Left ventricle myocardium inferior (tissue), 1 donor: ENCODE measurements around the gene FAM9C. TPM values are rescaled to one million over a fixed set of nuclear protein-coding genes. Genes with fewer than 3 reads are reported as not detected.
A peak's percentile ranks its signal among the peaks of the same experiment; 100 is the strongest.

Experiments
- DNase-seq: peaks from one replicate; pipeline ENCODE4 v3.0.0-alpha.2; 2020
- H3K27ac ChIP-seq: fragments of 200-600 bp; replicated peaks from 2 replicates; pipeline ENCODE4 v1.8.0; 2021
- H3K27me3 ChIP-seq: fragments of 200-600 bp; 2 replicates; pipeline ENCODE4 v1.8.0; 2021; ENCODE audit warnings: low read depth
- H3K36me3 ChIP-seq: fragments of 200-600 bp; 2 replicates; pipeline ENCODE4 v1.8.0; 2021
- H3K4me1 ChIP-seq: fragments of 200-600 bp; 2 replicates; pipeline ENCODE4 v1.8.0; 2021
- H3K4me3 ChIP-seq: fragments of 200-600 bp; 2 replicates; pipeline ENCODE4 v1.8.0; 2021; ENCODE audit warnings: mild to moderate bottlenecking, moderate library complexity
- H3K9me3 ChIP-seq: fragments of 200-600 bp; replicated peaks from 2 replicates; pipeline ENCODE4 v1.8.0; 2021
- intact Hi-C: fragments of 100-400 bp; cut with micrococcal nuclease; formaldehyde crosslinking; loops from one replicate; pipeline ENCODE4 v1.11.0; 2022
- total RNA-seq: library from RNA; stranded (reverse); fragmentation: NEBNext Ultra II Directional; extraction: Animal tissue kit (Norgen Biotek cat#: 25700); gene quantifications from one replicate; pipeline ENCODE4 v1.2.1, GENCODE V29; 2021
- TF ChIP-seq, protein P1 (sequence below): fragments of 200-600 bp; IDR thresholded peaks from 2 replicates; pipeline ENCODE4 v1.8.0; 2021; ENCODE audit warnings: antibody characterized with exemption, mild to moderate bottlenecking, borderline replicate concordance
- donor health status: DM: no; HTN: yes; CAD: no; lungs with severe emphysema.

FAM9C gene
- total RNA-seq, 1 donor from 2014 or later: not detected

DNA sequence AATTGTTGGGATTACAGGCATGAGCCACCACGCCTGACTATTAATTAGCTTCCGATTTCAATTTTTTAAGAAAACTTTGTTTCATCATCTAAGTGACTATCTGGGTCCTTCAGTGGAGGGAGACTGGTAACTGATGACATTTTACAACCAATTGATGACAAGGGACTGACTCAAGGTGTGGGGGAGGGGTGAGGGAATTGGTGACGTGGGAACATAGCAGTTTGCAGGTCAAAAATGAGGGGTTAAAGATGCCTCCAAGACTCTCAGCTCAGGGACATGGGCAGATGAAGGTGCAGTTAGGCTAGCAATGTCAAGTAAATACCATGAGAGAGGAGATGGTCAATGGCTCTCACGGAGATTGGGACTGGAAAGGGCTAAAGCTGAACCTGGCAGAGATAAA, 5.7 kb upstream of the FAM9C start:
- DNase-seq: no peak
- no peaks in the 10 kb centered on the region for H3K36me3 ChIP-seq
- TF ChIP-seq, protein P1, sequence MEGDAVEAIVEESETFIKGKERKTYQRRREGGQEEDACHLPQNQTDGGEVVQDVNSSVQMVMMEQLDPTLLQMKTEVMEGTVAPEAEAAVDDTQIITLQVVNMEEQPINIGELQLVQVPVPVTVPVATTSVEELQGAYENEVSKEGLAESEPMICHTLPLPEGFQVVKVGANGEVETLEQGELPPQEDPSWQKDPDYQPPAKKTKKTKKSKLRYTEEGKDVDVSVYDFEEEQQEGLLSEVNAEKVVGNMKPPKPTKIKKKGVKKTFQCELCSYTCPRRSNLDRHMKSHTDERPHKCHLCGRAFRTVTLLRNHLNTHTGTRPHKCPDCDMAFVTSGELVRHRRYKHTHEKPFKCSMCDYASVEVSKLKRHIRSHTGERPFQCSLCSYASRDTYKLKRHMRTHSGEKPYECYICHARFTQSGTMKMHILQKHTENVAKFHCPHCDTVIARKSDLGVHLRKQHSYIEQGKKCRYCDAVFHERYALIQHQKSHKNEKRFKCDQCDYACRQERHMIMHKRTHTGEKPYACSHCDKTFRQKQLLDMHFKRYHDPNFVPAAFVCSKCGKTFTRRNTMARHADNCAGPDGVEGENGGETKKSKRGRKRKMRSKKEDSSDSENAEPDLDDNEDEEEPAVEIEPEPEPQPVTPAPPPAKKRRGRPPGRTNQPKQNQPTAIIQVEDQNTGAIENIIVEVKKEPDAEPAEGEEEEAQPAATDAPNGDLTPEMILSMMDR: no peak
- no peaks in the 10 kb centered on the region for H3K9me3 ChIP-seq
- H3K27me3 ChIP-seq: no peaks in the 10 kb centered on the region
- H3K4me3 ChIP-seq: no peak overlapping the region
- H3K4me1 ChIP-seq: no peaks in the 10 kb centered on the region
- H3K27ac ChIP-seq: no peak overlapping the region
- intact Hi-C loops: no loop called here

DNA sequence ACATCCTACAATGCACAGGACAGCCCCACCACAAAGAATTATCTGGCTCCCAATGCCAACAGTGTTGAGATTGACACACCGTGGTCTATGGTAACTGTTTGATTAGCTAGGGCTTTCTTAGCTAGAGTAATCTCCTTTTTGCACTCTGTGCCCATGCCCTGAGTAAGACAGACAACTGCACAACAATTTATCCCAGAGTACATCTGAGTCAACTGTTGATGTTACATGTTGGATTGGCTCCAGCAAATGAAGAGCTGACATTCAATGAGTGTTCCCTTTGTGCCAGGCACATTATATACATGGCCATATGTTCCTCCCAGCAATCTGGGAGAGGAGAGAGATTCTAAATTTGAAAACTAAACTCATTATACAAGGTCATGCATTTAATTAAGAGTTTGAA, 3.9 kb upstream of the FAM9C start:
- no peak overlapping the region for H3K4me3 ChIP-seq
- no peak overlapping the region for H3K27ac ChIP-seq
- intact Hi-C loops: no loop called here
- no peaks in the 10 kb centered on the region for H3K27me3 ChIP-seq
- H3K4me1 ChIP-seq: no peaks in the 10 kb centered on the region
- no peak for DNase-seq
- TF ChIP-seq, protein P1: no peak
- no peaks in the 10 kb centered on the region for H3K9me3 ChIP-seq
- H3K36me3 ChIP-seq: no peaks in the 10 kb centered on the region

- H3K27me3 ChIP-seq: no peaks in the 10 kb centered on the region
- no peak overlapping the region for H3K4me3 ChIP-seq
- DNase-seq: no peak
- TF ChIP-seq, protein P1: no peak
- intact Hi-C loops: no loop called here
- H3K36me3 ChIP-seq: no peaks in the 10 kb centered on the region
- no peaks in the 10 kb centered on the region for H3K9me3 ChIP-seq
- no peak overlapping the region for H3K27ac ChIP-seq
- H3K4me1 ChIP-seq: no peaks in the 10 kb centered on the region
These were observed 3.3 kb upstream of the FAM9C start for GRCh38 chrX:13047759-13048158.

- Histone ChIP-seq H3K4me1 (no peaks in the 10 kb centered on the region), H3K27ac (peak overlapping the region; percentile 38), H3K27me3 (no peaks in the 10 kb centered on the region), H3K9me3 (no peaks in the 10 kb centered on the region), H3K36me3 (no peaks in the 10 kb centered on the region), H3K4me3 (no peak overlapping the region)
- no peak for DNase-seq
- TF ChIP-seq, protein P1: no peak
- intact Hi-C loops: no loop called here
These were observed 1.9 kb upstream of the FAM9C start for GRCh38 chrX:13046141-13046855.

DNA sequence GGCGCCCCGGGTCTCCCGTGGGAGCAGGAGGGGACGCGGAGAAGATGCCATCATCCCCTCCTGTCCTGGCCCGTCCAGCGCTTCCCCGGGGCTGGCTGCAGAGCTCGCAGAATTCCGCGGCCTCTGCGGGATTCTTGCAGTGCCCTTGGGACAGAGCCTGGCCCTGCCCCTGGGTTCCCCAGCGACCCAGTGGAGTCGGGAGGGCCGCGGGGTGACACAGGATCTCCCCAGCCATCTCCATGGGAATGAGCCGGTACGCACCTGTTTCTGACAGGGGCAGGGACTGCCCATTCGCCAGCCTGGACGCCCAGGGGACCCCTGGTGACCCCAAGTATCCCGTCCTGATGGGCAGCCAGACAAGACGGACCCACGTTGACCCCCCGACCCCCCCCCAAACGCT, 482 bp downstream of the FAM9C start:
- H3K4me1 ChIP-seq: no peaks in the 10 kb centered on the region
- H3K9me3 ChIP-seq: no peaks in the 10 kb centered on the region
- intact Hi-C loops: no loop called here
- H3K27me3 ChIP-seq: no peaks in the 10 kb centered on the region
- H3K27ac ChIP-seq: no peak overlapping the region
- H3K36me3 ChIP-seq: no peaks in the 10 kb centered on the region
- TF ChIP-seq, protein P1: no peak
- no peak overlapping the region for H3K4me3 ChIP-seq
- no peak for DNase-seq
